Measurements from ENCODE around the gene CORO1C. TPM values are rescaled to one million over a fixed set of nuclear protein-coding genes. Genes with fewer than 3 reads are reported as not detected.
"Not testable (repeated sequence)": the region's sequence is repeated elsewhere in the genome, so short reads cannot be mapped to it uniquely, and the experiment has no call there.

CORO1C gene
- total RNA-seq, 1 donor from 2014 or later: 391 TPM

DNA sequence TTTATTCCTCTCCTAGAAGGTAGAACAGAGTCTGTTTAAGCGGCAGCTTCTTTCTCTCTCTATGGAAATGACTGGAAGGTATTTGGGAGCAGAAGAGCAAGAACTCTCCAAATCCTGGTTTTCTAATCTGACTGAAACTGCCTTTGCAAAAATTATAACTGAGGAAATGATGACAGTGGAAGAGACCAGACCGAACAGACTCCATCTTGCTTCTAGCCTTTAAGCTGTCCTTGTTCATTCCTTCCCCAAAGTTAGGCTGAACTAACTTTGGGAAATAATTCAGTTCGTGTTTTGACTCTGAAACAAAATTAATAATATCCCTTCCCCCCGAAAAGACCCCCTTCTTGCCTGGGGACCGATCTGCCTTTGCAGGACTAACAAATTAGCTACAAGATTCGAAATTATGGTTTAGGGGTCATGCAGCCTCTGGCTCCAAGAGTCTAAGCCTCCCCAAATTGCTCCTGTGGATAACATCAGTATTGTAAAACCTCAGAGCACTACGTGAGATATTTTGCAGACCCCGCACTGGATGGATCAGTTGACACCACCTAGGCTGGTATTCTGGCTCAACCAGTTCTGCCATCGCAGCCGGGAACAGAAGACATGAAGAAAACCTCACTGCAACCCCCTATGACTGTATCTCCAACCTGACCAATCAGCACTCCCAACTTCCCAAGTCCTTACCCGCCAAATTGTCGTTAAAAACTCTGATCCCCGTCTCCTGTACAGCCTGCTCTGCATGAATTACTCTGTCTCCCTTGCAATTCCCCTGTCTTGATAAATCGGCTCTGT is 111.8 kb downstream of the CORO1C start:
- FAIRE-seq (no peak), DNase-seq (ENCODE audit: low read depth) (no peak)
- Histone ChIP-seq H3K9ac (ENCODE audit: low read length) (no peak overlapping the region), H3K4me2 (ENCODE audit: low read length) (no peak overlapping the region), H3K79me2 (ENCODE audit: insufficient read depth, low read length) (no peaks in the 10 kb centered on the region), H4K20me1 (ENCODE audit: insufficient read depth, low read length) (no peaks in the 10 kb centered on the region), H2AFZ (ENCODE audit: low read depth, low read length) (no peak overlapping the region), H3K4me3 (ENCODE audit: insufficient read depth, low read depth, low read length) (no peak overlapping the region), H3K4me1 (ENCODE audit: insufficient read depth, low read length) (peaks cover 11% of the 10 kb centered on the region), H3K36me3 (ENCODE audit: insufficient read depth, low read length) (no peaks in the 10 kb centered on the region), H3K27me3 (ENCODE audit: insufficient read depth, low read length) (no peaks in the 10 kb centered on the region), H3K9me3 (ENCODE audit: insufficient read depth, low read depth, low read length) (peaks cover 4% of the 10 kb centered on the region), H3K27ac (ENCODE audit: low read depth, low read length) (no peak overlapping the region)
- H3K4me3 Mint-ChIP-seq (ENCODE audit: unreplicated experiment): no peak overlapping the region
- H3K4me1 Mint-ChIP-seq (ENCODE audit: low read depth, unreplicated experiment): peaks cover 19% of the 10 kb centered on the region
- no peaks in the 10 kb centered on the region for H3K27me3 Mint-ChIP-seq (ENCODE audit: low read depth, unreplicated experiment)
- TF ChIP-seq, protein P1, sequence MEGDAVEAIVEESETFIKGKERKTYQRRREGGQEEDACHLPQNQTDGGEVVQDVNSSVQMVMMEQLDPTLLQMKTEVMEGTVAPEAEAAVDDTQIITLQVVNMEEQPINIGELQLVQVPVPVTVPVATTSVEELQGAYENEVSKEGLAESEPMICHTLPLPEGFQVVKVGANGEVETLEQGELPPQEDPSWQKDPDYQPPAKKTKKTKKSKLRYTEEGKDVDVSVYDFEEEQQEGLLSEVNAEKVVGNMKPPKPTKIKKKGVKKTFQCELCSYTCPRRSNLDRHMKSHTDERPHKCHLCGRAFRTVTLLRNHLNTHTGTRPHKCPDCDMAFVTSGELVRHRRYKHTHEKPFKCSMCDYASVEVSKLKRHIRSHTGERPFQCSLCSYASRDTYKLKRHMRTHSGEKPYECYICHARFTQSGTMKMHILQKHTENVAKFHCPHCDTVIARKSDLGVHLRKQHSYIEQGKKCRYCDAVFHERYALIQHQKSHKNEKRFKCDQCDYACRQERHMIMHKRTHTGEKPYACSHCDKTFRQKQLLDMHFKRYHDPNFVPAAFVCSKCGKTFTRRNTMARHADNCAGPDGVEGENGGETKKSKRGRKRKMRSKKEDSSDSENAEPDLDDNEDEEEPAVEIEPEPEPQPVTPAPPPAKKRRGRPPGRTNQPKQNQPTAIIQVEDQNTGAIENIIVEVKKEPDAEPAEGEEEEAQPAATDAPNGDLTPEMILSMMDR (IDR thresholded peaks at IDR 0.05; ENCODE audit: insufficient read depth, low read depth, low read length): no peak
- no peak for TF ChIP-seq EZH2 (IDR thresholded peaks at IDR 0.05; ENCODE audit: insufficient read depth, low read length)
- H3K9me3 Mint-ChIP-seq (ENCODE audit: unreplicated experiment): peaks cover 5% of the 10 kb centered on the region
- H3K27ac Mint-ChIP-seq (ENCODE audit: unreplicated experiment): peak overlapping the region; percentile 20
- H3K36me3 Mint-ChIP-seq (ENCODE audit: low read depth, unreplicated experiment): peaks cover 14% of the 10 kb centered on the region

DNA sequence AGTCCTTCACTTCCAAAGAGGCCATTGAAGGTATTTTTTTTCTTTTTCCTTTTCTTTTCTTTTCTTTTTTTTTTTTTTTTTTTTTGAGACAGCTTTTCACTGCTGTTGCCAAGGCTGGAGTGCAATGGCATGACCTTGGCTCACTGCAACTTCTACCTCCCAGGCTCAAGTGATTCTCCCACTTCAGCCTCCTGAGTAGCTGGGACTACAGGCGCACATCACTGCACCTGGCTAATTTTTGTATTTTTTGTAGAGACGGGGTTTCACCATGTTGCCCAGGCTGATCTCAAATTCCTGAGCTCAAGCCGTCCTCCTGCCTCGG is 112.4 kb downstream of the CORO1C start:
- not testable (repeated sequence) for H3K27ac ChIP-seq (ENCODE audit: low read depth, low read length); H3K9me3 ChIP-seq (ENCODE audit: insufficient read depth, low read depth, low read length); H3K9ac ChIP-seq (ENCODE audit: low read length); H3K27me3 ChIP-seq (ENCODE audit: insufficient read depth, low read length); H3K36me3 ChIP-seq (ENCODE audit: insufficient read depth, low read length); H3K79me2 ChIP-seq (ENCODE audit: insufficient read depth, low read length); H3K9me3 Mint-ChIP-seq (ENCODE audit: unreplicated experiment); DNase-seq (ENCODE audit: low read depth); H3K27me3 Mint-ChIP-seq (ENCODE audit: low read depth, unreplicated experiment); H3K4me2 ChIP-seq (ENCODE audit: low read length); H2AFZ ChIP-seq (ENCODE audit: low read depth, low read length); FAIRE-seq; H3K4me3 Mint-ChIP-seq (ENCODE audit: unreplicated experiment); H3K4me3 ChIP-seq (ENCODE audit: insufficient read depth, low read depth, low read length); H4K20me1 ChIP-seq (ENCODE audit: insufficient read depth, low read length)
- peaks cover 11% of the 10 kb centered on the region for H3K4me1 ChIP-seq (ENCODE audit: insufficient read depth, low read length)
- H3K27ac Mint-ChIP-seq (ENCODE audit: unreplicated experiment): peak overlapping the region; percentile 82
- peaks cover 14% of the 10 kb centered on the region for H3K36me3 Mint-ChIP-seq (ENCODE audit: low read depth, unreplicated experiment)
- H3K4me1 Mint-ChIP-seq (ENCODE audit: low read depth, unreplicated experiment): peaks cover 19% of the 10 kb centered on the region

DNA sequence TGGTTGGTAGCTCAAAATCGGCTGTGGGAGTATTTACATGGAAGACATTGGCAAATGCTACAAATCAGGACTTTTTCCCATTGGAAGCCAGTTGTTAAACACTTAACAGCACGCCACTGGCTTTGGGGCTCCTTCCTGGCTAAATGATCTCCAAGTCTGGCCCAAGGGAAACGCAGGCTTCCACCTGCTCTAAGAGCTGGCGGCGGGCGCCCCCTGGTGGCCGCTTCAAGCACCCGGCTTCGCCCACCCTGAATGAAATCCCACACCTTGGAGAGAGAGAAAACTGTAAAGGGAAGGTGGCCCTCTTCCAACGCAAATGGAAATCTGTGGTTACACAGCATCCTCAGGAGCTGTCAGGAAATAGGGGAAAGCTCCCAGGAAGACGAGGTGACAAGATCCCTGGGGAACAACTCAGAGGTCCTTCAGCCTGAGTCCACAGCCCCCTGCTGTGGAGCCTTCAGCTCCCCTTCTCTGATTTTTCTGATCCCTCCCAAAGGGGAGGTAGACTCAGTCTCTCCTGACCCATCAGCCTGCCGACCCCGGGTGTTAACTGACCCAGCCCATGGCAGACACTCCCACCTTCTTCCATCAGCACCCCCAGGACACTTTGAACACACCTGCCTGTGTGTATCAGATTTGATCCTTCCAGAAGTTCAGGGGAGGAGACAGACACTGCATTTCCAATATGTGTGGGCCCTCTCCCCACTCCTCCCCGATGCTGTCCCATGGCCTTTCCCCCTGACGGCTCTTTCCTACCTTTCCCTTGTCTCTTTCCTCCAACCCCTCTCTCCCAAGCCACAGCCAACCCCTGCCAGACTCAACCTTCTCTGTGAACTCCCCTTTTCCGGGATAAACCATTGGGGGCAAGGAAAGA is 113.0 kb downstream of the CORO1C start:
- peak overlapping the region; percentile 82 for H3K27ac Mint-ChIP-seq (ENCODE audit: unreplicated experiment)
- DNase-seq (ENCODE audit: low read depth): peak; percentile 57
- peaks cover 11% of the 10 kb centered on the region for H3K36me3 Mint-ChIP-seq (ENCODE audit: low read depth, unreplicated experiment)

More for the DNA sequence above, 113.0 kb downstream of the CORO1C start:
- TF ChIP-seq, protein P1 (IDR thresholded peaks at IDR 0.05; ENCODE audit: insufficient read depth, low read depth, low read length): peak; percentile 93
- no peak for TF ChIP-seq EZH2 (IDR thresholded peaks at IDR 0.05; ENCODE audit: insufficient read depth, low read length)
- Histone ChIP-seq H3K4me3 (ENCODE audit: insufficient read depth, low read depth, low read length) (no peak overlapping the region), H3K9me3 (ENCODE audit: insufficient read depth, low read depth, low read length) (peaks cover 4% of the 10 kb centered on the region), H3K27ac (ENCODE audit: low read depth, low read length) (no peak overlapping the region), H3K36me3 (ENCODE audit: insufficient read depth, low read length) (no peaks in the 10 kb centered on the region), H3K79me2 (ENCODE audit: insufficient read depth, low read length) (no peaks in the 10 kb centered on the region), H2AFZ (ENCODE audit: low read depth, low read length) (no peak overlapping the region), H3K4me2 (ENCODE audit: low read length) (no peak overlapping the region), H3K9ac (ENCODE audit: low read length) (peak overlapping the region; percentile 13), H3K4me1 (ENCODE audit: insufficient read depth, low read length) (peaks cover 15% of the 10 kb centered on the region), H4K20me1 (ENCODE audit: insufficient read depth, low read length) (no peaks in the 10 kb centered on the region), H3K27me3 (ENCODE audit: insufficient read depth, low read length) (no peaks in the 10 kb centered on the region)
- FAIRE-seq: no peak
- Mint-ChIP-seq H3K4me3 (ENCODE audit: unreplicated experiment) (no peak overlapping the region), H3K9me3 (ENCODE audit: unreplicated experiment) (peaks cover 5% of the 10 kb centered on the region), H3K27me3 (ENCODE audit: low read depth, unreplicated experiment) (no peaks in the 10 kb centered on the region), H3K4me1 (ENCODE audit: low read depth, unreplicated experiment) (peaks cover 20% of the 10 kb centered on the region)

Measured in astrocyte (in vitro differentiated cells and primary cell).